Testis (tissue), 3 donors: ENCODE data around the gene IER3. TPM values are rescaled to one million over a fixed set of nuclear protein-coding genes. Genes with fewer than 3 reads are reported as not detected.

ENCODE experiments used
- DNase-seq: peaks from one replicate; pipeline ENCODE4 v3.0.0-alpha.2; 2019
- H3K27ac ChIP-seq, 2 donors: fragments of 200-600 bp; sonication (generic); one replicate each; pipeline ENCODE4 v1.5.1; 2019
- H3K27me3 ChIP-seq: fragments of 200-600 bp; sonication (generic); one replicate; pipeline ENCODE4 v1.5.1; 2019
- H3K36me3 ChIP-seq: fragments of 200-600 bp; sonication (generic); one replicate; pipeline ENCODE4 v1.5.1; 2017; ENCODE audit warnings: low read depth; ENCODE audit errors: missing control alignments
- H3K4me1 ChIP-seq: fragments of 200-600 bp; sonication (generic); one replicate; pipeline ENCODE4 v1.5.1; 2019
- H3K4me3 ChIP-seq, 2 donors: fragments of 200-600 bp; sonication (generic); one replicate each; pipeline ENCODE4 v1.5.1; 2017 to 2019
- H3K9me3 ChIP-seq: fragments of 200-600 bp; sonication (generic); one replicate; pipeline ENCODE4 v1.5.1; 2017
- POLR2A ChIP-seq: fragments of 450-650 bp; IDR thresholded peaks from one replicate; pipeline ENCODE4 v1.6.1; 2017; ENCODE audit warnings: antibody characterized with exemption, mild to moderate bottlenecking, moderate library complexity
- WGBS, 2 donors: methylation state at CpG; one replicate each; pipeline ENCODE4 v1.1.5; 2018; 5-methylcytosine and 5-hydroxymethylcytosine counted together
- intact Hi-C: fragments of 100-400 bp; cut with DNase I; formaldehyde crosslinking; loops from one replicate; pipeline ENCODE4 v1.15.1; 2023; ENCODE audit warnings: low total_unique reads
- polyA plus RNA-seq: library from polyadenylated mRNA; stranded (reverse); fragments of 350-450 nt; fragmentation: Illumina TruSeq; extraction: RNeasy Lipid Tissue Mini Kit (QIAGEN cat#74804); gene quantifications from one replicate; pipeline ENCODE4 v1.2.3, GENCODE V29; 2014; ENCODE audit warnings: low read depth, low replicate concordance; ENCODE audit not compliant: insufficient read depth
- total RNA-seq, 2 donors: library from RNA; depleted of rRNA; stranded (reverse); fragments of >200 nt; gene quantifications; one replicate each; pipeline ENCODE4 v1.2.3, GENCODE V29; 2016
- TF ChIP-seq, protein P1 (sequence below), 3 experiments: fragments of 450-650 bp in 2 of 3; fragments of 200-600 bp in 1 of 3; sonication (generic) in 1 of 3; IDR thresholded peaks; one replicate each; pipeline ENCODE4 v1.5.1; 2016 to 2019; ENCODE audit warnings: antibody characterized with exemption in 3 of 3, mild to moderate bottlenecking in 2 of 3, moderate library complexity in 1 of 3

The IER3 gene
- total and polyA plus RNA-seq, 3 donors from 2014 or later, result 1.4 to 11.1 (median 7.7) TPM

GRCh38 chr6:30789606-30790005 lies 45.3 kb upstream of the IER3 start:
- Histone ChIP-seq H3K27ac (no peak overlapping the region), H3K36me3 (no peaks in the 10 kb centered on the region), H3K9me3 (no peaks in the 10 kb centered on the region), H3K27me3 (no peaks in the 10 kb centered on the region), H3K4me3 (no peak overlapping the region), H3K4me1 (no peaks in the 10 kb centered on the region)
- intact Hi-C loops, result no loop called here
- no peak for DNase-seq
- TF ChIP-seq POLR2A, result no peak
- TF ChIP-seq, protein P1, sequence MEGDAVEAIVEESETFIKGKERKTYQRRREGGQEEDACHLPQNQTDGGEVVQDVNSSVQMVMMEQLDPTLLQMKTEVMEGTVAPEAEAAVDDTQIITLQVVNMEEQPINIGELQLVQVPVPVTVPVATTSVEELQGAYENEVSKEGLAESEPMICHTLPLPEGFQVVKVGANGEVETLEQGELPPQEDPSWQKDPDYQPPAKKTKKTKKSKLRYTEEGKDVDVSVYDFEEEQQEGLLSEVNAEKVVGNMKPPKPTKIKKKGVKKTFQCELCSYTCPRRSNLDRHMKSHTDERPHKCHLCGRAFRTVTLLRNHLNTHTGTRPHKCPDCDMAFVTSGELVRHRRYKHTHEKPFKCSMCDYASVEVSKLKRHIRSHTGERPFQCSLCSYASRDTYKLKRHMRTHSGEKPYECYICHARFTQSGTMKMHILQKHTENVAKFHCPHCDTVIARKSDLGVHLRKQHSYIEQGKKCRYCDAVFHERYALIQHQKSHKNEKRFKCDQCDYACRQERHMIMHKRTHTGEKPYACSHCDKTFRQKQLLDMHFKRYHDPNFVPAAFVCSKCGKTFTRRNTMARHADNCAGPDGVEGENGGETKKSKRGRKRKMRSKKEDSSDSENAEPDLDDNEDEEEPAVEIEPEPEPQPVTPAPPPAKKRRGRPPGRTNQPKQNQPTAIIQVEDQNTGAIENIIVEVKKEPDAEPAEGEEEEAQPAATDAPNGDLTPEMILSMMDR (IDR thresholded peaks at IDR 0.05), result no peak
- WGBS, 2 donors, result 0% methylated on average over 1 of the region's 1 CpG

DNA sequence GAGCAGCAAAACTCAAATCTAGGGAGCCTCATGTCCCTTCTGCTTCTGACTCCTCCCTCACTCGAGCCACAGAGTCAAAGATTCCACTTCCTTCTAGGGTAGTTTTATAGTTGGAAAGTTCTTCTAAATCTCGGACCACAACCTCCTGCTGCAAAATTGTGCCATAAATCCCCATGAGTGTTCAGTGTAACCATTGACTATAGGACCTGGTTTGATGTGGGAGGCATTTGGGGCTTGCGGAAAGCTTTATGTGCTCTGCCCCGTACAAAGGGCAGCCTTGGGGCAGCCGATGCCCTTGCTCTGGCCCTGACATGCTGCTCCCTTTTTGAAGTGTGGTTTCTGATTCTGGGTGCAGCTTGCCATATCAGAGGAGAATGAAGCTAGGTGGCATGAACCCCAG lies 43.6 kb upstream of the IER3 start:
- H3K27ac ChIP-seq, result no peak overlapping the region
- WGBS, 2 donors, result 71 to 75% methylated on average over 4 of the region's 5 CpGs
- intact Hi-C loops, result no loop called here

GRCh38 chr6:30782425-30783014 lies 38.2 kb upstream of the IER3 start:
- H3K9me3 ChIP-seq, result no peaks in the 10 kb centered on the region
- peak overlapping the region; percentile 80 to 91 for H3K27ac ChIP-seq
- no peak for DNase-seq
- no peak for TF ChIP-seq POLR2A
- intact Hi-C loops, result no loop called here
- peaks cover 37% of the 10 kb centered on the region for H3K4me1 ChIP-seq
- H3K27me3 ChIP-seq, result no peaks in the 10 kb centered on the region
- no peaks in the 10 kb centered on the region for H3K36me3 ChIP-seq
- H3K4me3 ChIP-seq, result no peak overlapping the region

More for the DNA sequence above, 43.6 kb upstream of the IER3 start:
- no peak for DNase-seq
- TF ChIP-seq POLR2A, result no peak
- TF ChIP-seq, protein P1 (IDR thresholded peaks at IDR 0.05), result no peak
- H3K27me3 ChIP-seq, result no peaks in the 10 kb centered on the region
- no peaks in the 10 kb centered on the region for H3K36me3 ChIP-seq
- H3K9me3 ChIP-seq, result no peaks in the 10 kb centered on the region
- no peaks in the 10 kb centered on the region for H3K4me1 ChIP-seq
- H3K4me3 ChIP-seq, result no peak overlapping the region

- Histone ChIP-seq H3K4me3 (no peak overlapping the region), H3K27ac (peak overlapping the region; percentile 80 to 91), H3K36me3 (no peaks in the 10 kb centered on the region), H3K4me1 (peaks cover 40% of the 10 kb centered on the region), H3K27me3 (no peaks in the 10 kb centered on the region), H3K9me3 (no peaks in the 10 kb centered on the region)
- TF ChIP-seq, protein P1 (IDR thresholded peaks at IDR 0.05), result no peak
- TF ChIP-seq POLR2A, result no peak
- peak; percentile 90 for DNase-seq
- intact Hi-C loops, result no loop called here
- WGBS, 2 donors, result 22 to 40% methylated on average over 13 of the region's 13 CpGs
These were observed 37.5 kb upstream of the IER3 start for GRCh38 chr6:30781743-30782424.

- no peaks in the 10 kb centered on the region for H3K9me3 ChIP-seq
- H3K27me3 ChIP-seq, result no peaks in the 10 kb centered on the region
- 71 to 86% methylated on average over 4 of the region's 4 CpGs for WGBS, 2 donors
- DNase-seq, result no peak
- H3K4me3 ChIP-seq, result no peak overlapping the region
- peak overlapping the region; percentile 80 to 91 for H3K27ac ChIP-seq
- TF ChIP-seq, protein P1 (IDR thresholded peaks at IDR 0.05), result no peak
- no peaks in the 10 kb centered on the region for H3K36me3 ChIP-seq
- intact Hi-C loops, result no loop called here
- peaks cover 40% of the 10 kb centered on the region for H3K4me1 ChIP-seq
These were observed 37.0 kb upstream of the IER3 start for GRCh38 chr6:30781395-30781742.
